ACHN (cell line): ENCODE results near the gene FILIP1L.

Experiments
- DNase-seq: peaks from one replicate; pipeline ENCODE4 v3.0.0-alpha.2; 2015
- in situ Hi-C: cut with HindIII; loops from 2 replicates; pipeline ENCODE4 v1.10.0; 2017; ENCODE audit warnings: low sequenced_read_pairs, low pct_ligation_motif_present, low pct_unique_long_range_greater_than_20kb

The FILIP1L gene

GRCh38 chr3:100114413-100115030, at the start of gene FILIP1L:
Gene FILIP1L, minus strand, starts transcription at chr3:100114501.
- in situ Hi-C loops: no loop called here

GRCh38 chr3:100163787-100164186, 49.5 kb upstream of the FILIP1L start:
- DNase-seq: no peak
- in situ Hi-C loops: no loop called here

More at GRCh38 chr3:100114413-100115030, at the start of gene FILIP1L:
- no peak for DNase-seq

- DNase-seq: no peak
- in situ Hi-C loops: no loop called here
These were observed 46.2 kb upstream of the FILIP1L start for GRCh38 chr3:100160521-100160920.

- in situ Hi-C loops: no loop called here
- no peak for DNase-seq
These were observed 45.2 kb upstream of the FILIP1L start for GRCh38 chr3:100159331-100160153.

GRCh38 chr3:100158918-100159330, 44.6 kb upstream of the FILIP1L start:
- in situ Hi-C loops: no loop called here
- DNase-seq: no peak

- in situ Hi-C loops: no loop called here
These were observed 43.4 kb upstream of the FILIP1L start for GRCh38 chr3:100157685-100158084.

GRCh38 chr3:100155590-100155989, 41.3 kb upstream of the FILIP1L start:
- in situ Hi-C loops: no loop called here
- no peak for DNase-seq

More at GRCh38 chr3:100157685-100158084, 43.4 kb upstream of the FILIP1L start:
- no peak for DNase-seq

GRCh38 chr3:100155128-100155527, 40.8 kb upstream of the FILIP1L start:
- DNase-seq: no peak
- in situ Hi-C loops: no loop called here

GRCh38 chr3:100154171-100154570, 39.9 kb upstream of the FILIP1L start:
- in situ Hi-C loops: no loop called here
- no peak for DNase-seq

- in situ Hi-C loops: no loop called here
- DNase-seq: no peak
These were observed 36.9 kb upstream of the FILIP1L start for GRCh38 chr3:100151024-100151707.

GRCh38 chr3:100150473-100150872, 36.2 kb upstream of the FILIP1L start:
- DNase-seq: no peak
- in situ Hi-C loops: no loop called here

GRCh38 chr3:100149713-100150415, 35.6 kb upstream of the FILIP1L start:
- in situ Hi-C loops: no loop called here
- no peak for DNase-seq

GRCh38 chr3:100149130-100149529, 34.8 kb upstream of the FILIP1L start:
- in situ Hi-C loops: no loop called here
- DNase-seq: peak; percentile 8

GRCh38 chr3:100144255-100144866, 30.1 kb upstream of the FILIP1L start:
- in situ Hi-C loops: no loop called here
- no peak for DNase-seq

GRCh38 chr3:100141586-100141985, 27.3 kb upstream of the FILIP1L start:
- in situ Hi-C loops: no loop called here
- no peak for DNase-seq

GRCh38 chr3:100140976-100141375, 26.7 kb upstream of the FILIP1L start:
- in situ Hi-C loops: no loop called here
- no peak for DNase-seq

GRCh38 chr3:100136921-100137320, 22.6 kb upstream of the FILIP1L start:
- no peak for DNase-seq
- in situ Hi-C loops: no loop called here

- DNase-seq: no peak
These were observed 16.9 kb upstream of the FILIP1L start for GRCh38 chr3:100131241-100131640.

More at GRCh38 chr3:100131241-100131640, 16.9 kb upstream of the FILIP1L start:
- in situ Hi-C loops: no loop called here
